OCI-LY1 (cell line): Measurements from ENCODE around the gene KCNH1.
"Not testable (repeated sequence)": the region's sequence is repeated elsewhere in the genome, so short reads cannot be mapped to it uniquely, and the experiment has no call there.

Experiments used
- H2AFZ ChIP-seq: fragments of 200-600 bp; sonication (generic), shearing (Covaris generic); 2 replicates; pipeline ENCODE4 v1.6.0; 2014; ENCODE audit warnings: antibody characterized with exemption, mild to moderate bottlenecking, low read length
- H3F3A ChIP-seq: fragments of 200-600 bp; sonication (generic), shearing (Covaris generic); 2 replicates; pipeline ENCODE4 v1.6.0; 2014; ENCODE audit warnings: mild to moderate bottlenecking, antibody characterized with exemption, low read length, moderate library complexity; ENCODE audit not compliant: insufficient read depth
- H3K27ac ChIP-seq: fragments of 200-600 bp; sonication (generic); 2 replicates; pipeline ENCODE4 v1.5.1; 2014; ENCODE audit warnings: low read length, mixed run types, mild to moderate bottlenecking, low read depth; ENCODE audit not compliant: poor library complexity, severe bottlenecking
- H3K27me3 ChIP-seq: fragments of 200-600 bp; sonication (generic); 2 replicates; pipeline ENCODE4 v1.6.0; 2014; ENCODE audit warnings: antibody characterized with exemption, mild to moderate bottlenecking, low read length, moderate library complexity; ENCODE audit not compliant: insufficient read depth
- H3K36me3 ChIP-seq: fragments of 200-600 bp; sonication (generic); 2 replicates; pipeline ENCODE4 v1.6.1; 2014; ENCODE audit warnings: mild to moderate bottlenecking, antibody characterized with exemption, low read length, moderate library complexity, mixed read lengths; ENCODE audit not compliant: insufficient read depth
- H3K4me1 ChIP-seq: fragments of 200-600 bp; sonication (generic); 2 replicates; pipeline ENCODE4 v1.5.1; 2014; ENCODE audit warnings: mild to moderate bottlenecking, low read length, moderate library complexity; ENCODE audit not compliant: insufficient read depth, severe bottlenecking
- H3K4me2 ChIP-seq: fragments of 200-600 bp; sonication (generic), shearing (Covaris generic); 2 replicates; pipeline ENCODE4 v1.6.1; 2014; ENCODE audit warnings: low read length
- H3K4me3 ChIP-seq: fragments of 200-600 bp; sonication (generic); 2 replicates; pipeline ENCODE4 v1.5.1; 2014; ENCODE audit warnings: low read length, low read depth, mild to moderate bottlenecking, mixed read lengths; ENCODE audit not compliant: poor library complexity, severe bottlenecking
- H3K79me2 ChIP-seq: fragments of 200-600 bp; shearing (Covaris generic); 2 replicates; pipeline ENCODE4 v1.6.1; 2016; ENCODE audit warnings: mixed run types, low read length, mixed read lengths; ENCODE audit not compliant: insufficient read depth
- H3K9ac ChIP-seq: fragments of 200-600 bp; sonication (generic), shearing (Covaris generic); 2 replicates; pipeline ENCODE4 v1.6.1; 2014; ENCODE audit warnings: mild to moderate bottlenecking, low read length, mixed read lengths
- H3K9me2 ChIP-seq: fragments of 200-600 bp; sonication (generic), shearing (Covaris generic); 2 replicates; pipeline ENCODE4 v1.6.1; 2014; ENCODE audit warnings: low read depth, mild to moderate bottlenecking, low read length, mixed read lengths
- H3K9me3 ChIP-seq: fragments of 200-600 bp; shearing (Covaris generic); 2 replicates; pipeline ENCODE4 v1.6.1; 2014; ENCODE audit warnings: low read length, mixed read lengths
- H4K20me1 ChIP-seq: fragments of 200-600 bp; sonication (generic), shearing (Covaris generic); 2 replicates; pipeline ENCODE4 v1.6.0; 2016; ENCODE audit warnings: mild to moderate bottlenecking, low read length; ENCODE audit not compliant: insufficient read depth
- CTCF ChIP-seq: fragments of 200-600 bp; sonication (generic), shearing (Covaris generic); IDR thresholded peaks from 2 replicates; pipeline ENCODE4 v1.5.1; 2017; ENCODE audit warnings: mild to moderate bottlenecking, antibody characterized with exemption, low read length, moderate library complexity, mixed read lengths
- EZH2 ChIP-seq: fragments of 200-600 bp; sonication (generic), shearing (Covaris generic); IDR thresholded peaks from 2 replicates; pipeline ENCODE4 v1.8.0; 2017; ENCODE audit warnings: borderline replicate concordance, mixed run types, mild to moderate bottlenecking, antibody characterized with exemption, low read length, moderate library complexity, mixed read lengths

KCNH1 gene

GRCh38 chr1:210662291-210663050 is 471.5 kb downstream of the KCNH1 start:
- H3K27me3 ChIP-seq, result no peaks in the 10 kb centered on the region
- H4K20me1 ChIP-seq, result no peaks in the 10 kb centered on the region
- TF ChIP-seq EZH2, result no peak
- no peak for TF ChIP-seq CTCF
- H3K9ac ChIP-seq, result no peak overlapping the region
- H3K9me3 ChIP-seq, result no peaks in the 10 kb centered on the region
- H3K79me2 ChIP-seq, result no peaks in the 10 kb centered on the region
- H3K27ac ChIP-seq, result no peak overlapping the region
- no peaks in the 10 kb centered on the region for H3F3A ChIP-seq
- H3K36me3 ChIP-seq, result no peaks in the 10 kb centered on the region
- no peaks in the 10 kb centered on the region for H3K9me2 ChIP-seq
- H3K4me2 ChIP-seq, result no peak overlapping the region
- H3K4me3 ChIP-seq, result no peak overlapping the region
- no peaks in the 10 kb centered on the region for H3K4me1 ChIP-seq
- no peak overlapping the region for H2AFZ ChIP-seq

DNA sequence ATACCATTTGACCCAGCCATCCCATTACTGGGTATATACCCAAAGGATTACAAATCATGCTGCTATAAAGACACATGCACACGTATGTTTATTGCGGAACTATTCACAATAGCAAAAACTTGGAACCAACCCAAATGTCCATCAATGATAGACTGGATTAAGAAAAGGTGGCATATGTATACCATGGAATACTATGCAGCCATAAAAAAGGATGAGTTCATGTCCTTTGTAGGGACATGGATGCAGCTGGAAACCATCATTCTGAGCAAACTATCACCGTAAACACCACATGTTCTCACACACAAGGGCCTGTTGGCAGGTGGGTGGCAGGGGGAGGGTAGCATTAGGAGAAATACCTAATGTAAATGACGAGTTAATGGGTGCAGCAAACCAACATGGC is 472.4 kb downstream of the KCNH1 start:
- not testable (repeated sequence) for H3K4me3 ChIP-seq, H3K9me2 ChIP-seq, H4K20me1 ChIP-seq, H3K27me3 ChIP-seq, H3K9me3 ChIP-seq, H3K9ac ChIP-seq, H3K79me2 ChIP-seq, H3K4me2 ChIP-seq, H3K27ac ChIP-seq, H2AFZ ChIP-seq, H3K36me3 ChIP-seq, H3K4me1 ChIP-seq, H3F3A ChIP-seq

DNA sequence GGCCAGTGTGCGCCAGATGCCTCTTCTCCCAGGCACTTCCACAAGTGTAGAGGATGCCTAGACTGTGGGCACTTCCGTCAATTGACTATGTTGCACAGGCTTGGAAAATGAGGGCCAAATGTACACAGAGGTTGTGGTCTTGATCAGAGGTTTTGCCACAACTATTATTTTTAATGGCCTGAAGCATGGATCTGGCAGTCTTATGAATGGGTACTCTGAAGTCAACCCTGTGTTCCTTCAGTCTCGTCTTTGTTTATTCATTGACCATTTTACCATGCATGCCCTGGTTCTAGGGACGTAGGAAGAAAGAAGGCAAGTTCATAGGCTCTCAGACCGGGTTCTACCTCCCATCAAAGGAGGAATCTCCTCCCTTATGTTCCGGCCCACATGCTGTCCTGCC is 476.1 kb downstream of the KCNH1 start:
- no peak overlapping the region for H2AFZ ChIP-seq
- H3K9me3 ChIP-seq, result no peaks in the 10 kb centered on the region
- TF ChIP-seq EZH2, result no peak
- no peak for TF ChIP-seq CTCF
- H3K9me2 ChIP-seq, result no peaks in the 10 kb centered on the region
- no peaks in the 10 kb centered on the region for H3K36me3 ChIP-seq
- no peak overlapping the region for H3K9ac ChIP-seq
- H3K4me1 ChIP-seq, result no peaks in the 10 kb centered on the region
- H3K4me2 ChIP-seq, result no peak overlapping the region
- no peaks in the 10 kb centered on the region for H3K27me3 ChIP-seq
- H3K27ac ChIP-seq, result no peak overlapping the region
- H3F3A ChIP-seq, result no peaks in the 10 kb centered on the region
- H3K4me3 ChIP-seq, result no peak overlapping the region
- H4K20me1 ChIP-seq, result no peaks in the 10 kb centered on the region
- no peaks in the 10 kb centered on the region for H3K79me2 ChIP-seq

DNA sequence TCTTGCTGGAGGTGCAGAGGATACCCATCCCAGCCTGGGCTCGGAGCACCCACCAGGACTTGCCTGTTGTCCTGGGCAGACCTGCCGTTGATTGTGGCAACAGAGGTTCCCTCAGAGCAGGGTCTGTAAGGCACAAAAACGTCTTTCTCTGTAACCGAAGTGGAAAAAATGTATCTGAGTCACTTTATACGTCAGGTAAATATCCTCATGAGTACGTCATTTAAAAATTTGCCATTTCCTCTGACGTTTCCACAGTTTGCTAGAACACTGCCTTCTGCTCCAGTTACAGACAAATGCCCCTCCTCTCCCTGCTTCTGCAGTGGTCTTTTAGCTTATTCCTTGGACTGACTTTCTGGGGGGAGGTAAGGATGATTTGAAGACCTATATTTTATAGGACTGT is 478.4 kb downstream of the KCNH1 start:
- no peak overlapping the region for H3K4me2 ChIP-seq
- H3K4me3 ChIP-seq, result no peak overlapping the region
- H3K36me3 ChIP-seq, result no peaks in the 10 kb centered on the region
- H3K9me3 ChIP-seq, result no peaks in the 10 kb centered on the region
- H4K20me1 ChIP-seq, result no peaks in the 10 kb centered on the region
- H3K9me2 ChIP-seq, result no peaks in the 10 kb centered on the region
- no peaks in the 10 kb centered on the region for H3F3A ChIP-seq
- no peak overlapping the region for H3K27ac ChIP-seq
- H3K9ac ChIP-seq, result no peak overlapping the region
- no peaks in the 10 kb centered on the region for H3K4me1 ChIP-seq
- H3K79me2 ChIP-seq, result no peaks in the 10 kb centered on the region
- H3K27me3 ChIP-seq, result no peaks in the 10 kb centered on the region
- TF ChIP-seq CTCF, result no peak
- TF ChIP-seq EZH2, result no peak
- H2AFZ ChIP-seq, result no peak overlapping the region
